Measurements from ENCODE around the gene SYT14. TPM values are rescaled to one million over a fixed set of nuclear protein-coding genes. Genes with fewer than 3 reads are reported as not detected.

Gene SYT14
- total RNA-seq, 1 experiment from 2014 or later: 1.4 TPM

- H2AFZ ChIP-seq: no peak overlapping the region
- no peaks in the 10 kb centered on the region for H3K9me3 ChIP-seq (ENCODE audit: insufficient read depth, low read depth)
- H3K9me2 ChIP-seq (ENCODE audit: insufficient read depth): no peaks in the 10 kb centered on the region
- TF ChIP-seq CTCF (conservative IDR thresholded peaks at IDR 0.05) (no peak), EZH2 (IDR thresholded peaks at IDR 0.05; ENCODE audit: low read depth) (no peak)
- H4K20me1 ChIP-seq (ENCODE audit: insufficient read depth): no peaks in the 10 kb centered on the region
- H3K27ac ChIP-seq: no peak overlapping the region
- no peaks in the 10 kb centered on the region for H3F3A ChIP-seq (ENCODE audit: insufficient read depth, low read depth)
- H3K36me3 ChIP-seq (ENCODE audit: low read depth): no peaks in the 10 kb centered on the region
- ChIA-PET POLR2A (ENCODE audit: unreplicated experiment) (no interaction called here), CTCF (no interaction called here)
- H3K79me2 ChIP-seq (ENCODE audit: low read depth): no peaks in the 10 kb centered on the region
- BruUV-seq (replicated peaks): no TSS peak
- DNase-seq: no peak
- intact Hi-C loops (cut with micrococcal nuclease; ENCODE audit: unreplicated experiment): no loop called here
- no peaks in the 10 kb centered on the region for H3K27me3 ChIP-seq (ENCODE audit: insufficient read depth, low read depth)
- no peaks in the 10 kb centered on the region for H3K4me1 ChIP-seq (replicated peaks; ENCODE audit: insufficient read depth)
- H3K4me2 ChIP-seq: no peak overlapping the region
- no peak overlapping the region for H3K4me3 ChIP-seq
These were observed 155.4 kb downstream of the SYT14 start for GRCh38 chr1:210093461-210093860.

- no peaks in the 10 kb centered on the region for H4K20me1 ChIP-seq (ENCODE audit: insufficient read depth)
- H3K4me1 ChIP-seq (replicated peaks; ENCODE audit: insufficient read depth): no peaks in the 10 kb centered on the region
- H3K79me2 ChIP-seq (ENCODE audit: low read depth): no peaks in the 10 kb centered on the region
- BruUV-seq (replicated peaks): no TSS peak
- no peak overlapping the region for H3K27ac ChIP-seq
- intact Hi-C loops (cut with micrococcal nuclease; ENCODE audit: unreplicated experiment): no loop called here
- TF ChIP-seq EZH2 (IDR thresholded peaks at IDR 0.05; ENCODE audit: low read depth) (no peak), CTCF (conservative IDR thresholded peaks at IDR 0.05) (no peak)
- CTCF ChIA-PET: no interaction called here
- no peaks in the 10 kb centered on the region for H3F3A ChIP-seq (ENCODE audit: insufficient read depth, low read depth)
- H3K4me2 ChIP-seq: no peak overlapping the region
- no peak overlapping the region for H2AFZ ChIP-seq
- no peaks in the 10 kb centered on the region for H3K9me3 ChIP-seq (ENCODE audit: insufficient read depth, low read depth)
- H3K4me3 ChIP-seq: no peak overlapping the region
- no peaks in the 10 kb centered on the region for H3K9me2 ChIP-seq (ENCODE audit: insufficient read depth)
- POLR2A ChIA-PET (ENCODE audit: unreplicated experiment): no interaction called here
- no peaks in the 10 kb centered on the region for H3K27me3 ChIP-seq (ENCODE audit: insufficient read depth, low read depth)
- no peak for DNase-seq
- no peaks in the 10 kb centered on the region for H3K36me3 ChIP-seq (ENCODE audit: low read depth)
These were observed 160.3 kb downstream of the SYT14 start for GRCh38 chr1:210098356-210098755.

GRCh38 chr1:210099921-210100320 lies 161.9 kb downstream of the SYT14 start:
- intact Hi-C loops (cut with micrococcal nuclease; ENCODE audit: unreplicated experiment): no loop called here
- no peaks in the 10 kb centered on the region for H3K36me3 ChIP-seq (ENCODE audit: low read depth)
- no peaks in the 10 kb centered on the region for H4K20me1 ChIP-seq (ENCODE audit: insufficient read depth)
- no TSS peak for BruUV-seq (replicated peaks)
- H3K9me3 ChIP-seq (ENCODE audit: insufficient read depth, low read depth): no peaks in the 10 kb centered on the region; the same call in 1 of the 2 replicates
- H3K4me3 ChIP-seq: no peak overlapping the region
- POLR2A ChIA-PET (ENCODE audit: unreplicated experiment): no interaction called here
- no peaks in the 10 kb centered on the region for H3F3A ChIP-seq (ENCODE audit: insufficient read depth, low read depth)
- no peaks in the 10 kb centered on the region for H3K4me1 ChIP-seq (replicated peaks; ENCODE audit: insufficient read depth)
- no peak overlapping the region for H3K4me2 ChIP-seq
- no peaks in the 10 kb centered on the region for H3K9me2 ChIP-seq (ENCODE audit: insufficient read depth)
- H3K27ac ChIP-seq: no peak overlapping the region
- TF ChIP-seq CTCF (conservative IDR thresholded peaks at IDR 0.05): no peak
- no peak for TF ChIP-seq EZH2 (IDR thresholded peaks at IDR 0.05; ENCODE audit: low read depth)
- no peaks in the 10 kb centered on the region for H3K79me2 ChIP-seq (ENCODE audit: low read depth)
- H2AFZ ChIP-seq: no peak overlapping the region
- no peak for DNase-seq
- H3K27me3 ChIP-seq (ENCODE audit: insufficient read depth, low read depth): no peaks in the 10 kb centered on the region
- CTCF ChIA-PET: no interaction called here
